ENCODE results near the gene PKMYT1.

Gene PKMYT1

GRCh38 chr16:3022684-3023414, 42.6 kb upstream of the PKMYT1 start:
- no peak for FAIRE-seq
- TF ChIP-seq POLR2A (IDR thresholded peaks at IDR 0.05; ENCODE audit: low read depth, low read length), result peak; percentile 3
- DNase-seq (ENCODE audit: insufficient read length, low spot score), result peak; percentile 55

GRCh38 chr16:3022208-3022683, 42.0 kb upstream of the PKMYT1 start:
- DNase-seq (ENCODE audit: insufficient read length, low spot score) (peak; percentile 83), FAIRE-seq (no peak)
- TF ChIP-seq POLR2A (IDR thresholded peaks at IDR 0.05; ENCODE audit: low read depth, low read length), result 0 out of 2 replicates have a peak, but pooled peaks have one; percentile 24

- FAIRE-seq, result peak; percentile 85
- peak; percentile 75 for DNase-seq (ENCODE audit: insufficient read length, low spot score)
- TF ChIP-seq POLR2A (IDR thresholded peaks at IDR 0.05; ENCODE audit: low read depth, low read length), result 0 out of 2 replicates have a peak, but pooled peaks have one; percentile 26
Observed at GRCh38 chr16:3021449-3022207, 41.4 kb upstream of the PKMYT1 start.

GRCh38 chr16:3020604-3021448, 40.6 kb upstream of the PKMYT1 start:
- DNase-seq (ENCODE audit: insufficient read length, low spot score), result peak; percentile 86
- TF ChIP-seq POLR2A (IDR thresholded peaks at IDR 0.05; ENCODE audit: low read depth, low read length), result peak; percentile 78; the same call in 1 of the 2 replicates
- FAIRE-seq, result no peak

- peak; percentile 96 for TF ChIP-seq POLR2A (IDR thresholded peaks at IDR 0.05; ENCODE audit: low read depth, low read length)
- DNase-seq (ENCODE audit: insufficient read length, low spot score) (peak; percentile 62), FAIRE-seq (no peak)
Observed at GRCh38 chr16:3020247-3020603, 40.0 kb upstream of the PKMYT1 start, which contains the start of gene TNFRSF12A. TNFRSF12A (plus strand) TSS chr16:3020368; CDS start chr16:3020398, 30 bp downstream.

GRCh38 chr16:3019594-3020246, 39.5 kb upstream of the PKMYT1 start:
- FAIRE-seq, result no peak
- no peak for TF ChIP-seq POLR2A (IDR thresholded peaks at IDR 0.05; ENCODE audit: low read depth, low read length)
- DNase-seq (ENCODE audit: insufficient read length, low spot score), result no peak

- FAIRE-seq (no peak), DNase-seq (ENCODE audit: insufficient read length, low spot score) (no peak)
Observed at GRCh38 chr16:3017794-3018506, 37.7 kb upstream of the PKMYT1 start, which contains the start of gene CLDN6. CLDN6 (minus strand) TSS chr16:3018183; CDS start chr16:3016021, 2,162 bp downstream.

GRCh38 chr16:3017344-3017743, 37.1 kb upstream of the PKMYT1 start:
- no peak for TF ChIP-seq POLR2A (IDR thresholded peaks at IDR 0.05; ENCODE audit: low read depth, low read length)
- no peak for DNase-seq (ENCODE audit: insufficient read length, low spot score)
- no peak for FAIRE-seq

More at GRCh38 chr16:3017794-3018506, 37.7 kb upstream of the PKMYT1 start, which contains the start of gene CLDN6:
- TF ChIP-seq POLR2A (IDR thresholded peaks at IDR 0.05; ENCODE audit: low read depth, low read length), result no peak

GRCh38 chr16:3015865-3016521, 35.7 kb upstream of the PKMYT1 start:
- FAIRE-seq, result no peak
- no peak for DNase-seq (ENCODE audit: insufficient read length, low spot score)
- TF ChIP-seq POLR2A (IDR thresholded peaks at IDR 0.05; ENCODE audit: low read depth, low read length), result no peak

- no peak for FAIRE-seq
- TF ChIP-seq POLR2A (IDR thresholded peaks at IDR 0.05; ENCODE audit: low read depth, low read length), result no peak
- DNase-seq (ENCODE audit: insufficient read length, low spot score), result no peak
Observed at GRCh38 chr16:3014971-3015370, 34.7 kb upstream of the PKMYT1 start.

GRCh38 chr16:3013998-3014690, 33.9 kb upstream of the PKMYT1 start:
- DNase-seq (ENCODE audit: insufficient read length, low spot score) (no peak), FAIRE-seq (no peak)
- no peak for TF ChIP-seq POLR2A (IDR thresholded peaks at IDR 0.05; ENCODE audit: low read depth, low read length)
